Hematopoietic multipotent progenitor cell treated with erythropoietin and hydrocortisone succinate and interleukin-3 and kit ligand, for 15 days (in vitro differentiated cells): ENCODE data around the gene ERBB4.
"Not testable (repeated sequence)": the region's sequence is repeated elsewhere in the genome, so short reads cannot be mapped to it uniquely, and the experiment has no call there.

Source experiments
- DNase-seq: peaks from one replicate; pipeline ENCODE4 v3.0.0-alpha.2; 2015; ENCODE audit warnings: low spot score

The ERBB4 gene

GRCh38 chr2:212146416-212146815 is 392.2 kb downstream of the ERBB4 start:
- DNase-seq = no peak

GRCh38 chr2:212145121-212145520 is 393.5 kb downstream of the ERBB4 start:
- no peak for DNase-seq

- DNase-seq = no peak
Measured at GRCh38 chr2:212142631-212143030, 396.0 kb downstream of the ERBB4 start.

- no peak for DNase-seq
Measured at GRCh38 chr2:212141499-212141898, 397.1 kb downstream of the ERBB4 start.

GRCh38 chr2:212136216-212136795 is 402.3 kb downstream of the ERBB4 start:
- no peak for DNase-seq

GRCh38 chr2:212135739-212136138 is 402.9 kb downstream of the ERBB4 start:
- no peak for DNase-seq

- DNase-seq = no peak
Measured at GRCh38 chr2:212133337-212133736, 405.3 kb downstream of the ERBB4 start.

- no peak for DNase-seq
Measured at GRCh38 chr2:212124598-212124997, 414.0 kb downstream of the ERBB4 start.

GRCh38 chr2:212119591-212119990 is 419.0 kb downstream of the ERBB4 start:
- DNase-seq = no peak

GRCh38 chr2:212117926-212118325 is 420.7 kb downstream of the ERBB4 start:
- no peak for DNase-seq

GRCh38 chr2:212114489-212114888 is 424.1 kb downstream of the ERBB4 start:
- no peak for DNase-seq

- DNase-seq = no peak
Measured at GRCh38 chr2:212112401-212112800, 426.2 kb downstream of the ERBB4 start.

GRCh38 chr2:212109792-212110680 is 428.6 kb downstream of the ERBB4 start:
- no peak for DNase-seq

- no peak for DNase-seq
Measured at GRCh38 chr2:212109217-212109616, 429.4 kb downstream of the ERBB4 start.

GRCh38 chr2:212107989-212108388 is 430.6 kb downstream of the ERBB4 start:
- no peak for DNase-seq

GRCh38 chr2:212107014-212107413 is 431.6 kb downstream of the ERBB4 start:
- no peak for DNase-seq

GRCh38 chr2:212106536-212106935 is 432.1 kb downstream of the ERBB4 start:
- DNase-seq = not testable (repeated sequence)

- DNase-seq = no peak
Measured at GRCh38 chr2:212099658-212100057, 438.9 kb downstream of the ERBB4 start.

- no peak for DNase-seq
Measured at GRCh38 chr2:212098966-212099365, 439.6 kb downstream of the ERBB4 start.

- no peak for DNase-seq
Measured at GRCh38 chr2:212097001-212097400, 441.6 kb downstream of the ERBB4 start.

GRCh38 chr2:212089873-212090272 is 448.7 kb downstream of the ERBB4 start:
- DNase-seq = no peak

- DNase-seq = no peak
Measured at GRCh38 chr2:212088353-212088752, 450.2 kb downstream of the ERBB4 start.

GRCh38 chr2:212083492-212083891 is 455.1 kb downstream of the ERBB4 start:
- no peak for DNase-seq

- no peak for DNase-seq
Measured at GRCh38 chr2:212078103-212078502, 460.5 kb downstream of the ERBB4 start.
